ENCODE data around the gene NMBR.
"Not testable (repeated sequence)": the region's sequence is repeated elsewhere in the genome, so short reads cannot be mapped to it uniquely, and the experiment has no call there.

The NMBR gene

DNA sequence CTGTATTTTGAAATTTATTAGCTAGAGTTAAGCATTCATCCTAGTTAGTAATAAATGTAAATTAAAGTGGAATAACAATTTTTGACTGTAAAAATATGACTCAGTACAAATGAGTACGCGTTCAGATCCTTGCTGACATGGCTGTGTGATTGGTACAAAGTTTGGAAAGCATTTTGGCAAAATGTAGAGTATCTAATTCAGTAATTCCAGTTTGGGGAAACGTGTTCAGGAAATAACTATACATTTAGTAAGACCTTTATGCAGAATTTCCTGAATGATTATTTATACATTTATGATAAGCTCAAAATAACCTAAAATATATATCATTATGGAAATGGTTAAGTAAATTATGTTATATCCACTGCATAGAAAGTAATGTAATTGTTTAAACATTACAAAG lies 8.2 kb upstream of the NMBR start:
- DNase-seq (ENCODE audit: low read depth, low spot score), result no peak

DNA sequence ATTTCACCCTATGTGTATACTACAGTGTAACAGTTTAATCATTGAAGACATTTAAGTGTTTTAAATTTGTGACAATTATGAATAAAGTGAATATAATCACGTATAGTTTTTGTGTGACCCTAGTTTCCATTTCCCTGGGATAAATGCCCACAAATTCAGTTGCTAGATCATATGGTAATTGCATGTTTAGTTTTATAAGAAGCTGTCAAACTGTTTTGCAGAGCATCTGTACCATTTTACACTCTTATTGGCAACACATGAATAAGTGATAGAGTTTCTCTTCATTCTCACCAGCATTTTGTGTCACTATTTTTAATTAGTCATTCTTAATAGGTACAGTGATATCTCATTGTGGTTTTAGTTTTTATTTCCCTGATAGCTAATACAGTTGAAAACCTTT lies 7.4 kb upstream of the NMBR start:
- no peak for DNase-seq (ENCODE audit: low read depth, low spot score)

DNA sequence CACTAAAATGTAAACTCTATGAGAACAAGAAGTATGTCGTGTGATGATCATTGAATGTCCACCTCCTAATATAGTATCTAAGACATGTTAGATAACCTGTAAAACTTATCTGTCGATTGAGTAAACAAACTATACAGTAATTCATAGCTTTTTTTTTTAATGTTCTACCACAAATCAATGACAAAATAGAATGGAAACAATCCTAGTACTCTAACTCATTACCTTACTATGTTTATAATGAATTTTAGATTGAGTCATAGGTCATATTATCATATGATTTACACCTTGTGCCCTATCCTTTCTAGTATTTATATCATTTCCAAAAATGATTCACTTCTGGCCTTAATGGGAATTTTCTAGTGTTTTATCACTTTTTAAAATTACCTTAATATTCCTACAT lies 6.3 kb upstream of the NMBR start:
- no peak for DNase-seq (ENCODE audit: low read depth, low spot score)

DNA sequence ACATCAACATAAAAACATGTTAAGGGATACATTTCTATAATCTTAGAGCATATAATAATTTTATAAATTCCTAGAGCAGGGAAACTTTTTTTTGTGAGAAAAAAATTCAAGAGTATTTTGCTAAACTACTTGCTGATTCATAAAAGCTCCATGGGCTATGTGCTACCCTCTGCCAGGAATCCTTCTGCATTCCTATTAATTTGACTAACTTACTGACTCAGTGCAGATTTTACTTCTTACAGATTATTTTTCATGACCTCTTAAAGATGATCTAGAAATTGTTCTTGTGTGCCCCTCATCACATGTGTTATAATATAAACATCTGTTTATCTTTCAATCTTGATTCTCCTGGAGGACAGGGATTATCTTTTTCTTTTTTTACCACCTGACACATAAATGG lies 5.8 kb upstream of the NMBR start:
- DNase-seq (ENCODE audit: low read depth, low spot score), result no peak

DNA sequence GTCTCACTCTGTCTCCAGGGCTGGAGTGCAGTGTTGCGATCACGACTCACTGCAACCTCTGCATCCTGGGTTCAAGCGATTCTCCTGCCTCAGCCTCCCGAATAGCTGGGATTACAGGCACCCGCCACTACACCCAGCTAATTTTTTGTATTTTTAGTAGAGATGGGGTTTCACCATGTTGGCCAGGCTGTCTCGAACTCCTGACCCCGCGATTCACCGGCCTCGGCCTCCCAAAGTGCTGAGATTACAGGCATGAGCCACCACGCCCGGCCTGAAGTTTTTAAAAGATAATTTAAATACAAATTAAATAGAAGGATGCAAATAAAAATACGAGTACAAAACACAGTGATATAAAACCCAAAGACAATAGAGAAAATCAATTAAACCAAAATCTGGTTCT lies 5.4 kb downstream of the NMBR start:
- DNase-seq (ENCODE audit: low read depth, low spot score), result not testable (repeated sequence)

DNA sequence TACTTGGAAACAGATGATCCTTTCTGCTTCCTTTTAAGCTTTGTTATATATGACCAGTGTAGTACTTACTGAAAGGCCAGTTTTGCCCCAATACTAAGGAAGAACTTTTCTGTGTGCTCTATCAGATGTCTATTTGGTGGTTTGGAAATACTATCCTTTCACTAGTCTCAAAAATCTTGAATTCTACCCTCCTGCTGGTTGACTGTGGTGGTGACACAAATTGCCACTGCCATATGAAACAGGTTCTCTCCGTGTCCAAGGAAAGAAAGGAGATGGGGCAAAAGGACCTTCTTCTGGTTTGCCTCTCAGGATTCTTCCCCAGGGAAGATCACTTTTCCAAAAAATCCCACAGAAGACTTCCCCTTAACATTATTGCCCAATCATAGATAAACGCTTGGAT lies 8.0 kb downstream of the NMBR start:
- no peak for DNase-seq (ENCODE audit: low read depth, low spot score)

DNA sequence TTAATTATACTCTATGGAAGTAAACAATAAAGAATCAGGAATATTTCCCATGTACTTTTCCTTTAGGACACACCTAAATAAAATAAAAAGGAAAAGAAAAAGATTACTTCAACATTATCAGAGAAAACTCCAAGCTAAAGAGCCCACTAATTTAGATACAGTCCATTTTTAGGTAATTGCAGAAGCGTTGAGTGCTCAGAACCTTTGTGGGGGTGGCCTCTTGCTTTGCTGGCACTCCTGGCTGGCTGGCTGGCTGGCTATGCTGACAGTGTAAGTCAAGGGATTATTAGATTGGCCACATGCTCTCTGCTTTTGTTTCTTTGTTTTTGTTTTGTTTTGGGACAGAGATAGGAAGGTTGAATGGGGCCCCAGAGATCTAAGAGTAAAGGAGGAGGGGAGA lies 14.3 kb downstream of the NMBR start, which contains the start of gene GJE1:
TSS of gene GJE1 (plus strand) at position 301 of the 400 bp plus-strand sequence. CDS start 234 bp downstream, outside the sequence.
- no peak for DNase-seq (ENCODE audit: low read depth, low spot score)

DNA sequence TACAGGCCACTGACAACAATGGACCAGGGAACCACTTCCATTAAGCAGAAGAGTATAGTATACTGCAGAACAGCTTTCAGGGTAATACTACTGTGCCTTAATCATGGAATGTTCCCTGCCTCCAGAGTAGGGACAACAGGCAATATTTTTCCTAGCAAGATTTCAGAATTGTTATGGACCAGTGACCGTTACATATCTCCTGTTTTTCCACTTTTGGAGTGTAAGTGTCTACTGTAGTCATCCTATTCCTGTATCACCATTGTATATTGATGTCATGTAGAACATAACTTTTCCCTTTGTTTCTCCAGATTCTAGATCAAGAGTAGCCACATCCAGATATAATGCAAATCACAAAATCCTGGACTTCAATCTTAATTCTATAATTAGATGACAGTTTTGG lies 16.1 kb downstream of the NMBR start:
- DNase-seq (ENCODE audit: low read depth, low spot score), result no peak

DNA sequence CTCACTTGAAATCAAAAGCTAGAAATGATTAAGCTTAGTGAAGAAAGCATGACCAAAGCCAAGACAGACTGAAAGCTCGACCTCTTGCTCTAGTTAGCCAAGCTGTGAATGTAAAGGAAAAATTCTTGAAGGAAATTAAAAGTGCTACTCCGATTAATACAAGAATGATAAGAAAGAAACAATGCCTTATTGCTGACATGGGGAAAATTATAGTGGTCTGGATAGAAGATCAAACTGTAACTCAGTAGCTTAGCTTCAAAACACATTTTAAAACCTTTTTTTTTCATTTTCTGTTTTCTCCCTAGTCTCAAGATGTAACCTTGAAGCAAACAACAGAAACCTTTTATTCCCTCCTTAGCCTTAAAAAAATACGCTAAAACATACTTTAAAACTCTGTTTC lies 25.6 kb downstream of the NMBR start:
- DNase-seq (ENCODE audit: low read depth, low spot score), result no peak

DNA sequence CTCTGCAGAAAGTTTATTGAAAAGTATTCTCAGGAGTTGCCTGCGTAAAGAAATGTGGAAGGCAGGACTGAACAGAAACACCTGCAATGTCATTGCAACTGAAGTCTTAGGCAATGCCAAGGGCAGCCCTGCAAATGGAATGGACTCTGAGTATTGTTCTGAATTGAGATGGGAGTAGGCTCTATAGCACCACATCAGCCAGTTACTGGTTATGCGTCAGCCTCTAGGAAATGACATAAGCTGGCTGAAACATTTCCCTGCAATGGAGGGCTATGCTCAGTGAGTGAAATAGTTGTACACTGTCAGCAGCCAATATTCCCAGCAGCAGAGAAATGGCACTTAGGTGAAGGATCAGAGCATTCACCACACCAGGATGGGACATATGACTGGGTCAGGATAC lies 28.0 kb downstream of the NMBR start:
- DNase-seq (ENCODE audit: low read depth, low spot score), result no peak

DNA sequence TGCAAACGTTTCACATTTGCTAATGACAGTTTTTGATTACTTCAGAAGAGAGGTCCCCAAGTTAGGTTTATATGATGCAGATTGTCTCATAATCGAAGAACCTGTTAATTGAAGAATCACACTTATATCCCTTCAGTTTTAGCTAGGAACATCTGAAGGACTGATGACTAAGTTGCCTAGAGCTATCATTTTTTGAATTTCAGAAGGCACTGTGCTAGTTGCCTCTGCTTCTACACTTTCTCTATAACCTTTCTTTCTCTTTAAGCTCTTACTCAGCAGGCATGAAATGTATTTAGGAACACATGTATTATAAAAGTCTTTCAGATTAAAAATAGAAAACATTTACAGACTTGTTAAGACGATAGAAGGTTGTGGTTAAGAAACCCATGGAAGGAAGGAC lies 28.6 kb downstream of the NMBR start:
- DNase-seq (ENCODE audit: low read depth, low spot score), result no peak

DNA sequence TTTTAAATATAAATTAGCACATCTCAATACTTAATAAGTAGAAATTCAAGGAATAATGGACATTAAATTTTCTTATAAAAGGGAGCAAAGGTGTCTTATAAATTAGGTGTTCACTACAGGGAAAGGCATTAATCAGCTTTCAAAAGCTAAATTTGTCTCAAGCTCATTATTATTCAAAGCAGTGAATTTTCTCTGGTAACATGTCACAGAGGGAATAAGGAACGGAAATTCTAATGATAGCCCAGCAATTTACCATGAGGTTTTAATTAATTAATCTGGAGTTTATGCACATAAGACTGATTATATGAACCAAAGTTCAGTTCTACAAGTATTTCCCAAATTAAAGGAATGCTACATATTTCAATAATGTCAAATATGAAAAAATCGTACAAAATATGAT lies 29.6 kb downstream of the NMBR start:
- DNase-seq (ENCODE audit: low read depth, low spot score), result no peak

DNA sequence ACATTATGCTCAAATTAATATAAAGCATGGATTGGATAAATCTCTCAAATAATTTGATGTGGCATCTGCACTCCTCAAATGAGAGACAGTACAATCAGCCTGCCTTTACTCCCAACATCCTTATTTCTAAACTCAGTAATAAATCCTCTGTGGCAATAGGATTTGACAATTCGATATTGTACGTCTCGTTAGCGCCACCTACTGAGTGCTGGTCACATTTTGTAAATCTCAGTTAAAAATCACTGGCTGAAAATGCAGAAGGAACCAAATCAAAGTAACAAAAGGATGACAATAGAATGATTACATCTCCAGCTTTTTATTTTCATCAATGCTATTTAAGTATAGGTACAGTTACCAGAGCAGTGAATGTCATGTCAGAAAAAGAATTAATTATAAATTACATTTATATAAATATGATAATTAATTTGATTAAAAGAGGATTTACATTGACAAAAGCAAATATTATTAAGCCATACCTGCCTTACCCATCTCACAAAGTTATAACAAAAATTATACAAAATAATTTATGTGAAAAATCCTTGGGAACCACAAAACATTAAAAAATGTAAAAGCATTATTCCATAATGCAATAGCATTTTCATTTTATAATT lies 34.4 kb downstream of the NMBR start:
- peak; percentile 47 for DNase-seq (ENCODE audit: low read depth, low spot score)

DNA sequence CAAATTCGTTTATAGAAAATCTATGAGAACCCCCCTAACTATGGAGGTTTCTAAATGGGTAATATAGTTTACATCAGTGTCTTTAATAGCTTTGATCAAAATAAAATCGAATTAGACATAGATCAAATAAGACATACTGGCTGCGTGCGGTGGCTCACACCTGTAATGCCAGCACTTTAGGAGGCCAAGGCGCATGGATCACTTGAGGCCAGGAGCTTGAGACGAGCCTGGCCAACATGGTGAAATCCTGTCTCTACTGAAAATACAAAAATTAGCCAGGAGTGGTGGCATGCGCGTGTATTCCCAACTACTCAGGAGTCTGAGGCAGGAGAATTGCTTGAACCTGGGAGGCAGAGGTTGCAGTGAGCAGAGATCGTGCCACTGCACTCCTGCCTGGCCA lies 36.1 kb downstream of the NMBR start:
- not testable (repeated sequence) for DNase-seq (ENCODE audit: low read depth, low spot score)

DNA sequence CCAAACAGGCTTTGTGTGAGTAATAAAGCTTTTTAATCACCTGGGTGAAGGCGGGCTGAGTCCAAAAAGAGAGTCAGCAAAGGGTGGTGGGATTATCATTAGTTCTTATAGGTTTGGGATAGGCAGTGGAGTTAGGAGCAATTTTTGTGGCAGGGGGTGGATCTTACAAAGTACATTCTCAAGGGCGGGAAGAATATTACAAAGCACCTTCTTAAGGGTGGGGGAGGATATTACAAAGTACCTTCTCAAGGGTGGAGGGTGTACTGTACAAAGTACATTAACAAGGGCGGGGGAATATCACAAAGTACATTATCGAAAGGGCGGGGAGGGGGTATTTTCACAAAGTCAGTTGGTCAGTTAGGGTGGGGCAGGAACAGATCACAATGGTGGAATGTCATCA lies 42.1 kb downstream of the NMBR start:
- not testable (repeated sequence) for DNase-seq (ENCODE audit: low read depth, low spot score)

DNA sequence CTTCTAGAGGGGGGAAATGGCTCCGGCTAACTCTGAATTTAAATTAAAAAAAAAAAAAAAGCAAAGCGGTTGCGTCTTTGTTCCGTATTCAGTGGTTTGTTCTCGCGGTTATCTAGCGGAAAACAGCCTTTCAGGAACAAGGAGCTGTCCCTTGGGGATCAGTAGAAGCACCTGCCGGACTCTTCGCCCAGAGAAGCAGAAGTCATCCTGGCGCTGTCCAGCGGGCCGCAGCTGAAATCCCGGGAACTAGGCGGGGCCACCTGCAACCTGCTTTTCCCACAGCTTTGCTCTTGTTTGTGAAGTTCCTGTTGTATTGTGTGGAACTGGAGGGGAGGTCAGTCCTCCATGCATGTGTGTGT lies 58.1 kb downstream of the NMBR start:
- no peak for DNase-seq (ENCODE audit: low read depth, low spot score)

DNA sequence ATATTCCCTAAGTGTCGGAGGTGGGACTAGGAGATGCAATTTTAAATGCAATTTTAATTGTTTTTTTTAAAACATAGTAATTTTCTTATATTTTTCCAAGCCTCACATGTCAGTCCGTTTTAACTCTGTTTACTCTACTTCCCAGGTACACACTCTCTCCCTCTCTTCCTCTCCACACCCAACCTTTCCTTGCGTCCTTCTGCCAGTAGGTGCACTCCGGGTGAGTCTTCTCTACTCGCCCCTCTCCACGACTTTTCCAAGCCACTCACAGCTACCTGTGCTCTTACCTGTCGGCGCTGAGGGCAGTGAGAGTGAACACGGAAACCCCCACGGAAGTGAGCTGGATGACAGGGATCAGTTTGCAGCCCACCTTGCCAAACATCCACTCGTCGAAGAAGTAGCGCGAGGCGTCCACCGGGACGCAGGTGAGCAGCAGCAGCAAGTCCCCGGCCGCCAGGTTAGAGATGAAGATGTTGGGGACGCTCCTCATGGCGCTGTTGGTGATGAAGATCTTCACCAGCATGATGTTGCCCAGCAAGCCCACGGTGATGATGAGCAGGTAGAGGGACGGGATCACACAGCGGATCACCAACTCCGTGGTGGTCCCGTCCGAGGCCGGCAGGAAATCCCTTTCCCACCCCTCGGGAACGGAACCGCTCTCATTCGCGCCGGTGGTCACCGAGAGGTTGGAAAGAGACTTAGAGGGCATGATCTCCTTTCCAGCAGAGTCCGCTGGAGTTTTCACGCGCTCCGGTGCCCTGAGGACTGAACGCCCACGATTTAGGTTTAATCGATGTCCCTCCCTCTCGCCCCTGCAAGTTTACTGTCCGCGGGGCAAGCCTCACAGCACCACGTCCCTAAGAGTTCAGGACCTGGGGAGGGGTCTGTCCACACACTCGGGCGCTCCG lies 58.7 kb downstream of the NMBR start:
- no peak for DNase-seq (ENCODE audit: low read depth, low spot score)

DNA sequence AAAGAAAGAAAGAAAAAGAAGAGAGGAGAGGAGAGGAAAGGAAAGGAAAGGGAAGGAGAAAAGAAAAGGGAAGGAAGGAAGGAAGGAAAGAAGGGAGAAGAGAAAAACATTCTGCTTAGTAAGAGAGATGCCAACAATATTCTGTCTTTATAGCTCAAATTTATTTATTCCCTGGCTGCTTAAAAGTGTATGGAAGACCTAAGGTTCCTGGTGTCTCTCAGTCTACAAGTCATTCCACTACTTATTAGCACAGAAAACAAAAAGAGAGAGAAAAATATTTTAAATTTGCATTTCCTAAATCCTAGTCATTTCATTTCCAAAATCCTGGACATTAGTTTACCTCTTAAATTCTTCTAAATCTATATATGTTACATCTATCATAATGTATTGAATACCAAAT lies 67.8 kb downstream of the NMBR start:
- no peak for DNase-seq (ENCODE audit: low read depth, low spot score)

DNA sequence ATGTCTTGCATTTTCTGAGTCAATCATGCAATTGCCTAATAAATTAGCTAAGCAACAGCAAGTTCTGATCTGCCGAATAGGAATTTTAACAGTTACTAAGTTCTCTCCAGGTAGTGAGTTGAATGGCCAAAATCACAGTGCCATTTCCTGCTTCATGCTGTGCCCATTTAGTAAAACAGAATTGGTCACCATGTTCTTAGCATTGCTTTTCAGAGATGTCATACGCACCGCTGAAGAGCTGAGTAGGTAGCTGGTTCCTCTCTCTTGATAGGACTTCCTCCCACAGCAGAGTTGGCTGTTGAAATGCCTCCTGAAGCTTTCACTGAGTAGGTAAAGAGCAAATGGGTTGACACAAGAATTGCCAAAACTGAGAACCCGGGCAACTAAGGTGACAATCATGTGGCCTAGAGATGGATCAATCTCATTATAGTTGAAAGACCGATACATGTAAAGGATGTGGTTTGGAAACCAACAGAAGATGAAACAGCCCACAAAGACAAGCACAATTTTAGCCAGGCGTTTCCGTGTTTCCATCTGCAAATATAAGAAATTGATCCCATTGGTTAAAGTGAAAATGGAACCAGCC lies 71.3 kb downstream of the NMBR start:
- no peak for DNase-seq (ENCODE audit: low read depth, low spot score)

DNA sequence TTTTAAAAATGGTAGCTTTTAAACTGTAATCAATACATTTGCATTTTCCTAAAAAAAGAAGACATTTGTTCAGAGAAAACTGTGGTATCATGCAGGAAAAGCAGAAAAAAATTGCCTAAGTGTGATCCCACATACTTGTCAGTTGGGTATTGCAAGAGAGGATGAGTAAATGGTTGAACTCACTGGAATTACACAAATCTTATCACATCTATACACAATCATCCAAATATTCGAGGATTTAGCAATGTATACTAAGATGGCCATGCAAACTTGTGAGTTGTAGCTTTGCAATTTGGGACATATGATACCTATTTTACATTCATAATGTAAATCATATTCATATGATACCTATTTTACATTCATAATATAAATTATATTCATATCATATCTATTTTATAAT lies 72.4 kb downstream of the NMBR start:
- DNase-seq (ENCODE audit: low read depth, low spot score), result no peak

DNA sequence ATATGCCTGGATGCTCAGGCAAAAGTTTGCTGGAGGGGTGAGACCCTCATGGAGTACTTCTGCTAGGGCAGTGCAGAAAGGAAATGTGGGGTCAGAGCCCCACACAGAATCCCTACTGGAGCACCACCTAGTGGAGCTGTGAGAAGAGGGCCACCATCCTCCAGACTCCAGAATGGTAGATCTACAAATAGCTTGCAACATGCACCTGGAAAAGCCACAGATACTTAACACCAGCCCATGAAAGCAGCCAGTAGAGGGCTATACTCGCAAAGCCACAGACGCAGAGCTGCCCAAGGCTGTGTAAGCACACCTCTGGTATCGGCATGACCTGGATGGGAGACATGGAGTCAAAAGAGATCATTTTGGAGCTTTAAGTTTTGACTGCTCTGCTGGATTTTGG lies 74.9 kb downstream of the NMBR start:
- DNase-seq (ENCODE audit: low read depth, low spot score), result no peak

DNA sequence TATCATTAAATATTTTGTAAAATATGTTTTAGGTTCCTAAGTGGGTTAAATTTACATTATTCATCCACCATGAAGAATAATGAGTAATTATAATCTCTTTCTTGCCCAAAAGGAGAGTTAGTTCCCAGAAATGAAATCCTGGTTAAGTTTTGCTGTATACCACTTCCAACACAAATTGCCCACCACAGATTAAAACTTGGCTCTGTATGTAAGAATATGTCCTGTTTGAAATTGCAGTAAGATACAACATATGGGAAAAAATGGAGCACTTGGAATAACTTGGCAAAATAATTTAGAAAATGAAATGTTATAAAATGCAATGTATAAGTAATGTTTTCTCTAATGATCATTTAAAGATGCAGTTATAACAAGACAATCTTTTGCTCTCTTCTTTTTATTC lies 78.5 kb downstream of the NMBR start:
- no peak for DNase-seq (ENCODE audit: low read depth, low spot score)

DNA sequence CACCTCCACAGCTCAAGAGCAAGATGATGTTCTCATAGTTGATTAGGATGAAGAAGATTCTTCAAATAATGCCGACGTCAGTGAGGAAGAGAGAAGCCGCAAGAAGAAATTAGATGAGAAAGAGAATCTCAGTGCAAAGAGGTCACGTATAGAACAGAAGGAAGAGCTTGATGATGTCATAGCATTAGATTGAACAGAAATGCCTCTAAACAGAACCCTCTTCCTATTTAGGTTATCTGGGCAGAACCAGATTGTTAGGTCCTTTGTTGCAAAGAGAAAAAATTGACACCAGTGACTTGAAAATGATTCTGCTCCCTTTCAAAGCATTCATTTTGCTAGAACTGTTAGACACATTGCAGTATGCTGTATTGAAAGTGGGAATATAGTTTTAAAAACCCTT lies 84.1 kb downstream of the NMBR start:
- not testable (repeated sequence) for DNase-seq (ENCODE audit: low read depth, low spot score)
